Dedifferentiated amniotic fluid mesenchymal stem cell (primary cell): ENCODE measurements around the gene KCTD5.
"Not testable (repeated sequence)": the region's sequence is repeated elsewhere in the genome, so short reads cannot be mapped to it uniquely, and the experiment has no call there.

Source experiments
- DNase-seq: peaks from one replicate; pipeline ENCODE4 v3.0.0-alpha.2; 2016; ENCODE audit errors: extremely low spot score

The KCTD5 gene

DNA sequence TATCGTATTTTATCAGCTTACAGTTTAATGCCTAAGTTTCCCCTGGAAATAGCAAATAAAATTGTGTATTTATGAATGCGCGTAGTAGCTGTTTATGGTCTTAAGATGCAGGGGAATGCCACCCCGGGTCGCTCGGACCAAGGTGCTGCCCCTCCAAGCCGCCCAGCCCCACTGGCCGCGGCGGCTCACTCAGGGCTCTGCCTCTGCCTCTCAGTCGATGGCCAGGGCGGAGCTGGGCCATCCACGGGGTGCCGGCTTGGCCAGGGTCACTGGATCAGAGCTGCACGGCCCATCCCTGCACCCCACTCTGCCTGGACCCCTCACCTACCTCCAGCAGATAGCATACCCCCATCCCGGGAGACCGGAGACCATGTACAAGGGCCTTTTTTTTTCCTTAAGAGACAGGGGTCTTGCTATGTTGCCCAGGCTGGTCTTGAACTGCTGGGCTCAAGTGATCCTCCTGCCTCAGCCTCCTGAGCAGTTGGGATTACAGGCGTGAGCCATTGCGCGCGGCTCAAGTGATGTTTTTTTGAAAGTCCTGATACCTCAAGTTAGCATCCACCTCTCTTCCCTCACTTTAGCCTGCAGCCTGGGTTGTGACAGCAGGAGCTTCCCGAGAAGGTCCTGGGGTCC lies 26.7 kb downstream of the KCTD5 start:
- no peak for DNase-seq

GRCh38 chr16:2709588-2709984 lies 27.3 kb downstream of the KCTD5 start:
- DNase-seq: no peak

DNA sequence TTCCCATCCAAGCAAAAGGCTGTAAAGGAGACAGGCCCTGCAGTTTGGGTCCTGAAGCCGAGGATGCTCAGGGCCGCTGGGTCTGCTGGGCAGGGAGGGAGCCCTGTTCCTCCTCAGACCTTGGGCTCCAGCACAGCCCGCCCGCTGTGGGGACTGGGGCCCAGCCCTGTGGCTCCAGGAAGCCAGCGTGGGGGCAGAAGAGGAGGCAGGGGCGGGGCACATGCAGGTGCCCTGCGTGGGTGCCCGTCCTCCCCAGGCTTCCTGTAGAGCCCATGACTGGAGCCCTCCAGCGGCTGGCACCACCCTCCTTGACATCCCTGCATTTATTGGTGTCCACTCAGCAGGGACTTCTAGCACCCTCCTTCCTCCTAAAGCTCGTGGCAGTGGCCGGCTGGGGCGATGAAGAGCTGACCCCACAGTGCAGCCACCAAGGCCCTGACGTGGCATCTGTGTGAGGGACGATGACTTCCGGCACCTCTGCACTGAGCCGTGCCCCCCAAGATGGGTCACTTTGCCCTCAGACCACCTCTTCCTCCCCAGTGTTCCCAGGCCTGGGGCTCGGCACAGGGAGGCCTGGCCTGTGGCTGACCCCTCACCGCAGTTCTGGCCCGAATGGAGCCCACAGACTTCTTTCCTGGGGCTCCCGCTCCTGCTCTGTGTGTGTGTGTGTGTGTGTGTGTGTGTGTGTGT lies 27.8 kb downstream of the KCTD5 start:
- DNase-seq: no peak

DNA sequence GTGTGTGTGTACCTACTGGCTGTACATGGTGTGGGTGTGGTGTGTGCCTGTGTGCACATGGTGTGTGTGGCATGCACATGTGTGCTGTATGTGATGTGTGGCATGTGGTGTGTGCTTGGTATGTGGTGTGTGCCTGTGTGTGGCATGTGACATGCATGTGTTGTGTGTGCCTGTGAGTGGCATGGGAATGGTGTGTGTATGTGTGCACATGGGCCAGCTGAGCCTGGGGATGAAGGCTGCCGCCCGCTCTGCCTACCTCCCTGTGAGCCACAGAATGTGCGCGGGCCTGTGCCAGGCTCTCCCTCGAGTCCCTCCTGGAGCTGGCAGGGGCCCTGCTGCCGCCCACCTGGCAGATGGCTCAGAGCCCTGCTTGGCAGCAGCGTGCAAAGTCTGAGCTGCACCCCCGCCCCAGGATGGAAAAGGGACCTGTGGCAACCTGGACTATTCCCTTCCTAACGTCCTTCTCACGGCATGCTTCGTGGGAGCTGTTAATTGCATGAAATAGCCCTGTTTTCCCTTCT lies 28.4 kb downstream of the KCTD5 start:
- DNase-seq: no peak

GRCh38 chr16:2711370-2712062 lies 29.2 kb downstream of the KCTD5 start:
- no peak for DNase-seq

- no peak for DNase-seq
These were observed 29.7 kb downstream of the KCTD5 start for GRCh38 chr16:2712063-2712441.

GRCh38 chr16:2712546-2712945 lies 30.2 kb downstream of the KCTD5 start:
- DNase-seq: no peak

DNA sequence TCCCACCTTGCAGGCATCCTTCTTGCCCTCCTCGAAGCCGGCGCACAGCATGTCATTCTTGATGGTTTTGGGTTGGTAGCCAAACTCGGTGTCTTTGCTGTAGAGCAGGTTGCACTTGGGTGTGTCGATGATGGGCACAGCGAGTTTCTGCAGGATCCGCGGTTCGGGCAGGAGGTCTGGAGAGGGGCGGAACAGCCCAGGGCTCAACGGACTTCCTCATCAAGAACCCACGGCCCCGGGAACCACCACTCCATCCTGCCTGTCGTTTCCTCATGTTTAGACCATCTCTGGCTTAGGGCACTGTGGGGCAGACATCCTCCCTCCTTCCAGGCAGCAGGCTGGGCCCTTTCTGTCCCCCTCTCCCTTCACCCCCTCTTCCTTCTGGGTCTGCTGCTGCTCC lies 31.2 kb downstream of the KCTD5 start:
- no peak for DNase-seq

DNA sequence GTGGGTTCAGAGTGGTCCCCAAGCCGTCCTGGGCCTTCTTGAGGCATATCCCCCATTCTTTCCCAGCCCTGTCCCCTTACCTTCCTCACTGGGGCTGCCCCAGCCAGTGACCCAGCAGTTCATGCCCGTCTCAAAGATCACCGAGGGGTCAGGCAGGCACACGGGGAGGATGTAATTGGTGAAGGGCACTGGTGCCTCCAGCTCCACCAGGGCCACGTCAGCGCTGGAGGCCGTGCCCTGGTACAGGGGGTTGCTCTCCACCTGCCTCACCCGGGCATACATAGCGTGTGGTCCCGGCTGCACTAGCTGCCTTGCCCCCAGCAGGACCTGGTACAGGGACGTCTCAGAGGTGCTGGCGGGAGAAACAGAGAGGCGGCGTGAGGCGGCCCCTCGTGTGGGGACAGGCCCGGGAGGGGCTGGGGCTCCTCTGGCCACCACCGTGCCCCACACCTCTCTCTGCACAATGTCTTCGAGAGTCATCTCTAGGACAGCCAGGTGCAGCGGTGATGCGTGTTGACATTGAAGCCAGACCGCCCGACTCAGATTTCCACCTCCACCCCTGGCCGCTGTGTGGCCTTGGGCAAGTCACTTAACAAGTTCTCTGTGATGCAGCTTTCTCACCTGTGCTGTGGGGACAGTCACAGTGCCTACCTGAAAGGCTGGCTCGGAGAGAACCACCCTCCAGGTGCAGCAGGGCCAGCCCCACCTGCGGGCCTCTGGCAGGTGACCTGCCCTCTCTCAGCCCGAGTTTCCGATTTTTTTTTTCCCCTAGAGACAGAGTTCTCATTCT lies 31.9 kb downstream of the KCTD5 start:
- no peak for DNase-seq

GRCh38 chr16:2715064-2715463 lies 32.7 kb downstream of the KCTD5 start:
- DNase-seq: no peak

GRCh38 chr16:2715519-2715918 lies 33.2 kb downstream of the KCTD5 start:
- no peak for DNase-seq

DNA sequence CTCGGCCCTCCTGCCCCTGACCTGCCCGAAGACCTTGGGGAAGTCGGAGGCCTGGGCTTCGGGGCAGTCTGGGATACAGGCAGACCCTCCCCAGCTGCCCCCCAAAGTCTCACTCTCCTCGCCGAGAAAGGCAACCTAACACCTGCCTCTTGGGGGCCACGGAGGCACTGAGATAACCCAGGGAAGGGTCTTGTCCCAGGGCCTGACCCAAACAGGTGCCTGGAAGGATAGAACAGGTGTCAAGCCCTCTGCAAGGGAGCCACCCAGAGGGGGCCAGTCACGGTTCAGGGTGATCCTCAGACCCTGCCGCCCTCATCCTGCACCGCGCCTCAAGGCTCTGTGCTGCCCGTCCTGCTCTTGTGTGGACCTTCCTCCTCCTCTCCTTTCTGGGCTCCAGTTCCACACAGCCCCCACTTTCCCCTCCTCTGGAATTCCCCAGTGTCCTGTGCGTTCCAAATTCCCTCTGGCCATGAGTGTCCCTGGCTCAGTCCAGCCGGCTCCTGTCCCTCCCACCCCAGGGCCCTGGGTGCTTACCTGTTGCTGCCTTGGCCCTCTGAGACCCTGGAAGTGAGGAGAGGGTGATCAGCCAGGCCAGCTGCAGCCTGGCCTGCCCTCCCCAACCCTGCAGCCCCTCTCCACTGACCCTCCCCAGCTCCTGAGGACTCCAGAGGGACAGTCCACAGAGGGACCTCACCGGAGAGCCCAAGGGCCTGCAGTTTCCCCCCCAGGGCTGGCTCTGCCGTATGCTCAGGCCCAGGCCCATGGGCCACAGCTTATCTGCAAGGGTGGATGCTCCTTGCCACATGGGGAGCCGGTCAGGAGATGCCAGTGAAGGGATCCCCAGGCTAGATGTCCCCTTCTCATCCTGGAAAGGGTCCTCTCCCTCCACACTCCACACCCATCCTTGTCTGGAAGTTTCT lies 33.9 kb downstream of the KCTD5 start:
- DNase-seq: no peak

GRCh38 chr16:2716948-2717347 lies 34.6 kb downstream of the KCTD5 start:
- DNase-seq: no peak

- no peak for DNase-seq
These were observed 35.3 kb downstream of the KCTD5 start for GRCh38 chr16:2717383-2718263.

DNA sequence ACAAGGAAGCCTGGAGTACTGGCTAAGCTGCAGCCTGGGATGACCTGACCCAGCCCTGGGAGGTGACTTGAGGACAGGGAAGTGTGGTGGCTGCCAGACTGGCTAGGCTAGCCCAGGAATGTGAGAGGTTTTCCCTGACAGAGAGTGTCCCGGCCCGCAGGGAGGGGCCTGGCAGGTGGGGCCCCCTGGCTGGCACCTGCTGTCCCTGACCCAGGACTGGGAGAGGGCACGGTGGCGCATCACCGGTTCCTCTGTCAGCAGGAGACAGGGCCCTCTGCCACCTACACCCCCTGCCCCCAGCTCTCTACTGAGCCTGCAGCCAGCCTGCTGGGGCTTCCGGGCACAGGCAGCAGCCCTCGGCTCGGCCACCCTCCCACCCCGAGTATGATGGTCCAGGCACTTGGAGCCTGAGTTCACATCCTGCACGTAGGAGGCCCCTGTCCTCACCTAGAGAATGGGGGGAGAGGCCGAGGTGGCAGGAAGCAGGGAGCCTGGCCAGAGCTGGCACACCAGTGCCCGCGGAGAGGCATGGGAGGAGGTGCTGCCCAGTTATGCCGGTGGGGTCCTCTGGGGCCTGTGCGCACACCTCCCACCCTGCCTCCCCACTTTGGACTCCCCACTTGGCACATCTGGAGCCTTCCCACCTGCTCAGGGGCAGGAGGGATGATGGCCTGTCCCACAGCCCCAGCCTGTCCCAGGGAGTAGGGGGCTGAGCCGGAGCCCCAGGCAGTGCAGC lies 37.2 kb downstream of the KCTD5 start:
- no peak for DNase-seq

GRCh38 chr16:2720064-2720457 lies 37.7 kb downstream of the KCTD5 start, which contains the start of gene PRSS27:
Gene PRSS27 (minus strand): TSS chr16:2720224. CDS start chr16:2720160, 64 bp downstream.
- DNase-seq: no peak

DNA sequence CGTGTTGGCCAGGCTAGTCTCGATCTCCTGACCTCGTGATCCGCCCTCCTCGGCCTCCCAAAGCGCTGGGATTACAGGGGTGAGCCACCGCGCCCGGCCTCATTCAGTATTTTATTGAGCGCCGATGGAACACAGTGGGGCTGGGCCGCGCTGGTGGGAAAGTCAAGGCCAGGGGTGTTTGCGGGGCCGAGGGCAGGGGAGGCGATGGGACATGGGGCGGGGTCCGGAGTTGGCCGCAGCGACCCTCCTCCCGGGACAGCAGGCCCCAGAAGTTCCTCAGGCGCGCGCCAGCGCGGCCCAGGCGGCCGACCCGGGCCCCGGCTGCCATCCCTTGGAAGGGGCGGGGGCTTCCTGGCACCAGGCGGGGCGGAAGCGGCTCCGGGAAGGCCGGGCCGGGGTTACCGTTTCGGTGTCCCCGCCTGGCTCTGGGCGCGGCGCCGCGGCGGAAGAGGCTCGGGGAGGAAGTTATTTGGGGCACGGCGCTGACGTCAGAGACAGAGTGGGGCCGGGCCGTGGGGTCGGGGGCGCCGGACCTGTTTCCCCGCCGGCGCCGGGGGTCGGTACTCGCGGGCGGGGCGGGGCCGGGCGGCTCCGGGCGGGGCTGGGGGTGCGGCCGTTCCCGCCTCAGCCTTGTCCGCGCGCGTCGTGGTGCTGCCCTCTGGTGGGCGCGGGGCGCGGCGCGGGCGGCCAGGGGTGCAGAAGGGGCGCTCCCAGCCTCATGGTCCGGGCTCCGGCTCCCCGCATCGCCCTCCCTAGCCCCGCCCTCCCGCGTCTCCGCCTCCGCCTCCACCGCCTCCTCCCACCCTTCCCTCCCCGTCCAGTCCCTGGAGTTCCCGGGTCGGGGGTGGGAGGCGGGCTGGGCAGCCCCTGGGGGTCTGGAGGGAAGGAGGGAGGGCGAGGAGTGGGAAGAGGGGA lies 38.7 kb downstream of the KCTD5 start:
- peak; percentile 68 for DNase-seq

GRCh38 chr16:2721634-2722173 lies 39.4 kb downstream of the KCTD5 start:
- not testable (repeated sequence) for DNase-seq
